Panc1 (cell line): ENCODE results near the gene PTPN23. TPM values are rescaled to one million over a fixed set of nuclear protein-coding genes. Genes with fewer than 3 reads are reported as not detected.

Source experiments
- ATAC-seq: fragments of 200-7000 bp; cut with Tn5 transposase; 2 replicates; pipeline ENCODE4 v1.9.1; 2020; ENCODE audit warnings: mild to moderate bottlenecking, moderate library complexity
- BruUV-seq: library from RNA; stranded (reverse); fragments of 400-500 nt; replicated peaks from 2 replicates; lab custom pipeline; 2021; lab: Mats Ljungman, UMichigan
- CTCF ChIA-PET: fragments of 300-600 bp; sonication (Branson Sonifier 250); formaldehyde crosslinking; loops from one replicate; lab custom pipeline; 2022; ENCODE audit warnings: antibody characterized with exemption; lab: Charles Lee
- POLR2A ChIA-PET: fragments of 300-600 bp; sonication (Branson Sonifier 250); formaldehyde crosslinking; loops from one replicate; lab custom pipeline; 2022; ENCODE audit warnings: antibody characterized with exemption; lab: Charles Lee
- DNase-seq: peaks from one replicate; pipeline ENCODE4 v3.0.0-alpha.2; 2010; ENCODE audit warnings: low read depth, low spot score
- H3K27ac ChIP-seq: 2 replicates; pipeline ENCODE4 v1.5.1; 2011; ENCODE audit warnings: mild to moderate bottlenecking, low read length, inconsistent platforms
- H3K27me3 ChIP-seq: fragments of 200-500 bp; sonication (Bioruptor generic); 2 replicates; pipeline ENCODE4 v1.6.0; 2014; ENCODE audit warnings: low read length, inconsistent platforms; ENCODE audit not compliant: control insufficient read depth, insufficient read depth
- H3K36me3 ChIP-seq: fragments of 200-500 bp; sonication (Bioruptor generic); 2 replicates; pipeline ENCODE4 v1.5.1; 2014; ENCODE audit warnings: inconsistent platforms, mild to moderate bottlenecking, low read length, moderate library complexity; ENCODE audit not compliant: control insufficient read depth, insufficient read depth
- H3K4me1 ChIP-seq: 2 replicates; pipeline ENCODE4 v1.5.1; 2011; ENCODE audit warnings: inconsistent platforms, mild to moderate bottlenecking, low read length, moderate library complexity; ENCODE audit not compliant: control insufficient read depth, insufficient read depth
- H3K4me3 ChIP-seq, 2 experiments: 2 replicates each; pipeline ENCODE4 v1.5.1; 2011 to 2012; ENCODE audit warnings: low read depth in 2 of 2, low read length in 2 of 2, mild to moderate bottlenecking in 2 of 2, inconsistent platforms in 1 of 2, moderate library complexity in 1 of 2
- H3K9me3 ChIP-seq: fragments of 200-500 bp; sonication (Bioruptor generic); 2 replicates; pipeline ENCODE4 v1.5.1; 2014; ENCODE audit warnings: low read depth, mild to moderate bottlenecking, inconsistent platforms, low read length, moderate library complexity; ENCODE audit not compliant: control insufficient read depth, insufficient read depth
- POLR2AphosphoS5 ChIP-seq: IDR thresholded peaks from 2 replicates; pipeline ENCODE4 v1.6.1; 2012; ENCODE audit warnings: mild to moderate bottlenecking, low read depth, low read length, moderate library complexity
- REST ChIP-seq, 2 experiments: IDR thresholded peaks; 2 replicates each; pipeline ENCODE4 v1.6.1; 2011 to 2012; ENCODE audit warnings: low read depth in 2 of 2, control low read depth in 1 of 2, low read length in 1 of 2, mild to moderate bottlenecking in 1 of 2, moderate library complexity in 1 of 2; ENCODE audit not compliant: insufficient read depth in 1 of 2
- SIN3A ChIP-seq: IDR thresholded peaks from 2 replicates; pipeline ENCODE4 v1.6.1; 2012; ENCODE audit warnings: low read depth, mild to moderate bottlenecking, low read length, moderate library complexity, borderline replicate concordance; ENCODE audit not compliant: insufficient read depth
- TCF7L2 ChIP-seq: IDR thresholded peaks from 2 replicates; pipeline ENCODE4 v1.6.1; 2011; ENCODE audit warnings: mild to moderate bottlenecking, low read depth, low read length, inconsistent platforms
- in situ Hi-C: cut with HindIII; loops from 2 replicates; pipeline ENCODE4 v1.10.0; 2016; ENCODE audit warnings: low sequenced_read_pairs, low pct_unique_long_range_greater_than_20kb
- intact Hi-C: fragments of 100-400 bp; cut with micrococcal nuclease; formaldehyde crosslinking; loops from one replicate; pipeline ENCODE4 v1.10.0; 2022; ENCODE audit not compliant: unreplicated experiment
- total RNA-seq: library from RNA; stranded (reverse); gene quantifications from one replicate; pipeline ENCODE4 v1.2.1, GENCODE V29; 2021; ENCODE audit not compliant: unreplicated experiment
- TF ChIP-seq, protein P1 (sequence below): fragments of 450-650 bp; IDR thresholded peaks from 2 replicates; pipeline ENCODE4 v1.5.1; 2017; ENCODE audit warnings: mild to moderate bottlenecking

Gene PTPN23
- total RNA-seq, 1 experiment from 2014 or later: 35.7 TPM

DNA sequence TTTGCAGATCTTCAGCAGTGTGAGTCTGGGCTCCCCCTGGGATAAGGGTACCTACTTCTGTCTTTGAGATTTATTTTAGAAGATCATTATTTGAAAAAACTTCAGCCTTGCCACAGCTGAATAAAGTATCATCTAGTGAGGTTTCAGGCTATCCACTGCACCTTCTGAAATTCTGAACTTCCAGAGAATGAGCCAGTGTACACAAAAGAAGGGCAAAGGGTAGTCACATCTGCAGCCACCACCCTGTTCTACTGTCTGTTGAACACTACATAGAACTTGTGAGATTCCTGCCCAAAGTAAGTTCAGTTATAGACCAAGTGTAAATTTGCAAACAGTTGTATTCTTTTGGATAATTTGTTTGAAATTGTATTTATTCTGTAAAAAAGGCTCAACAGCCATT is 38.0 kb upstream of the PTPN23 start:
- Histone ChIP-seq H3K4me3 (no peak overlapping the region), H3K4me1 (no peaks in the 10 kb centered on the region), H3K36me3 (no peaks in the 10 kb centered on the region; the same call in 1 of the 2 replicates), H3K27ac (no peak overlapping the region), H3K27me3 (no peaks in the 10 kb centered on the region), H3K9me3 (no peaks in the 10 kb centered on the region)
- intact Hi-C loops (no loop called here), in situ Hi-C loops (no loop called here)
- CTCF ChIA-PET: no interaction called here
- DNase-seq: no peak
- POLR2A ChIA-PET: no interaction called here
- no TSS peak for BruUV-seq
- TF ChIP-seq, protein P1, sequence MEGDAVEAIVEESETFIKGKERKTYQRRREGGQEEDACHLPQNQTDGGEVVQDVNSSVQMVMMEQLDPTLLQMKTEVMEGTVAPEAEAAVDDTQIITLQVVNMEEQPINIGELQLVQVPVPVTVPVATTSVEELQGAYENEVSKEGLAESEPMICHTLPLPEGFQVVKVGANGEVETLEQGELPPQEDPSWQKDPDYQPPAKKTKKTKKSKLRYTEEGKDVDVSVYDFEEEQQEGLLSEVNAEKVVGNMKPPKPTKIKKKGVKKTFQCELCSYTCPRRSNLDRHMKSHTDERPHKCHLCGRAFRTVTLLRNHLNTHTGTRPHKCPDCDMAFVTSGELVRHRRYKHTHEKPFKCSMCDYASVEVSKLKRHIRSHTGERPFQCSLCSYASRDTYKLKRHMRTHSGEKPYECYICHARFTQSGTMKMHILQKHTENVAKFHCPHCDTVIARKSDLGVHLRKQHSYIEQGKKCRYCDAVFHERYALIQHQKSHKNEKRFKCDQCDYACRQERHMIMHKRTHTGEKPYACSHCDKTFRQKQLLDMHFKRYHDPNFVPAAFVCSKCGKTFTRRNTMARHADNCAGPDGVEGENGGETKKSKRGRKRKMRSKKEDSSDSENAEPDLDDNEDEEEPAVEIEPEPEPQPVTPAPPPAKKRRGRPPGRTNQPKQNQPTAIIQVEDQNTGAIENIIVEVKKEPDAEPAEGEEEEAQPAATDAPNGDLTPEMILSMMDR: no peak
- TF ChIP-seq REST (IDR thresholded peaks at IDR 0.05; ENCODE audit: insufficient read depth in 1 of 2, low read depth in 2 of 2, low read length in 1 of 2) (no peak), SIN3A (no peak), TCF7L2 (no peak)
- ATAC-seq: no peak

GRCh38 chr3:47343471-47343971 is 37.3 kb upstream of the PTPN23 start:
- Histone ChIP-seq H3K9me3 (no peaks in the 10 kb centered on the region), H3K4me3 (no peak overlapping the region), H3K27me3 (no peaks in the 10 kb centered on the region), H3K4me1 (no peaks in the 10 kb centered on the region), H3K27ac (no peak overlapping the region), H3K36me3 (no peaks in the 10 kb centered on the region; the same call in 1 of the 2 replicates)
- BruUV-seq: no TSS peak
- in situ Hi-C loops: no loop called here
- no peak for TF ChIP-seq POLR2AphosphoS5
- TF ChIP-seq, protein P1: no peak
- no peak for TF ChIP-seq TCF7L2
- no peak for TF ChIP-seq SIN3A
- no peak for TF ChIP-seq REST (IDR thresholded peaks at IDR 0.05; ENCODE audit: insufficient read depth in 1 of 2, low read depth in 2 of 2, low read length in 1 of 2)
- DNase-seq (no peak), ATAC-seq (no peak)
- ChIA-PET POLR2A (no interaction called here), CTCF (no interaction called here)
- intact Hi-C loops: no loop called here
